ENCODE results near the gene CT55. TPM values are rescaled to one million over a fixed set of nuclear protein-coding genes. Genes with fewer than 3 reads are reported as not detected.

Gene CT55
- total RNA-seq, 1 experiment from 2014 or later = not detected

GRCh38 chrX:135109554-135109953 lies 61.6 kb downstream of the CT55 start:
- BruUV-seq (replicated peaks) = no TSS peak
- intact Hi-C loops (cut with micrococcal nuclease; ENCODE audit: unreplicated experiment) = no loop called here

More at GRCh38 chrX:135109554-135109953, 61.6 kb downstream of the CT55 start:
- no peak for TF ChIP-seq CTCF (conservative IDR thresholded peaks at IDR 0.05; ENCODE audit: low read depth, low read length)
- TF ChIP-seq EZH2 (IDR thresholded peaks at IDR 0.05; ENCODE audit: borderline replicate concordance, low read depth, low read length, poor library complexity, severe bottlenecking) = no peak
- ChIA-PET CTCF (no interaction called here), POLR2A (ENCODE audit: low non-redundant PET) (no interaction called here)
- no peak overlapping the region for H3K27ac ChIP-seq (ENCODE audit: low read depth, low read length, poor library complexity, severe bottlenecking)
- H3K4me3 ChIP-seq (ENCODE audit: low read depth, low read length, poor library complexity, severe bottlenecking) = no peak overlapping the region
- no peaks in the 10 kb centered on the region for H3K36me3 ChIP-seq (ENCODE audit: insufficient read depth, low read length, poor library complexity, severe bottlenecking)
- no peak for DNase-seq (ENCODE audit: low spot score)
- H3K27me3 ChIP-seq (replicated peaks; ENCODE audit: insufficient read depth, low read depth, low read length, poor library complexity) = peaks cover 6% of the 10 kb centered on the region
- H3K4me1 ChIP-seq (ENCODE audit: insufficient read depth, low read length, poor library complexity, severe bottlenecking) = no peaks in the 10 kb centered on the region
- H3K9me3 ChIP-seq (ENCODE audit: low read depth, low read length, poor library complexity, severe bottlenecking) = no peaks in the 10 kb centered on the region

Other genes with a start within 250 kb of the CT55 start
- gene SMIM10, start 180.4 kb downstream of the CT55 start, total RNA-seq (2021) = not detected in 2 replicates
- 8.5 and 8.8 TPM in 2 replicates for gene RTL8B, start 148.9 kb downstream of the CT55 start, total RNA-seq (2021)
- gene RTL8C, start 139.0 kb downstream of the CT55 start, total RNA-seq (2021) = 51.5 and 55.1 TPM in 2 replicates
- 34.6 and 38.3 TPM in 2 replicates for gene RTL8A, start 119.3 kb downstream of the CT55 start, total RNA-seq (2021)
- gene SMIM10L2B, start 72.7 kb downstream of the CT55 start, total RNA-seq (2021) = 0.32 and 0.74 TPM in 2 replicates
- not detected in 2 replicates for gene ETDB, start 50.9 kb downstream of the CT55 start, total RNA-seq (2021)
- not detected in 2 replicates for gene ETDA, start 80.7 kb upstream of the CT55 start, total RNA-seq (2021)
- gene ETDC, start 138.1 kb upstream of the CT55 start, total RNA-seq (2021) = not detected in 2 replicates
- gene ZNF75D, start 172.7 kb upstream of the CT55 start, total RNA-seq (2021) = 8.7 and 9.4 TPM in 2 replicates
- 10.6 and 12.1 TPM in 2 replicates for gene ZNF449, start 173.4 kb upstream of the CT55 start, total RNA-seq (2021)